Liver (tissue), 9 donors: ENCODE results near the gene RAB3GAP1. TPM values are rescaled to one million over a fixed set of nuclear protein-coding genes. Genes with fewer than 3 reads are reported as not detected.
"Not testable (repeated sequence)": the region's sequence is repeated elsewhere in the genome, so short reads cannot be mapped to it uniquely, and the experiment has no call there.

ENCODE experiments used
- DNase-seq: peaks from one replicate; pipeline ENCODE4 v3.0.0-alpha.2; 2017; ENCODE audit warnings: low spot score
- H3K27ac ChIP-seq, 2 donors: one replicate each; pipeline ENCODE4 v1.7.0; 2013; ENCODE audit warnings: inconsistent platforms in 2 of 2, low read length in 2 of 2, control low read depth in 1 of 2, low read depth in 1 of 2, mild to moderate bottlenecking in 1 of 2
- H3K27me3 ChIP-seq, 4 donors: one replicate each; pipeline versions ENCODE4 v1.6.1 to v1.7.0; 2013; ENCODE audit warnings: low read length in 3 of 4, inconsistent platforms in 1 of 4, mild to moderate bottlenecking in 1 of 4, moderate library complexity in 1 of 4; ENCODE audit not compliant: control insufficient read depth in 4 of 4, insufficient read depth in 4 of 4
- H3K36me3 ChIP-seq, 4 donors: one replicate each; pipeline versions ENCODE4 v1.6.1 to v1.7.0; 2013; ENCODE audit warnings: low read length in 3 of 4, mild to moderate bottlenecking in 3 of 4, low read depth in 1 of 4, moderate library complexity in 1 of 4; ENCODE audit not compliant: control insufficient read depth in 4 of 4, insufficient read depth in 3 of 4
- H3K4me1 ChIP-seq, 4 donors: one replicate each; pipeline versions ENCODE4 v1.6.1 to v1.7.0; 2013; ENCODE audit warnings: low read length in 3 of 4, mild to moderate bottlenecking in 3 of 4, moderate library complexity in 1 of 4; ENCODE audit not compliant: control insufficient read depth in 4 of 4, insufficient read depth in 4 of 4
- H3K4me3 ChIP-seq, 3 donors: one replicate each; pipeline versions ENCODE4 v1.6.1 to v1.7.0; 2013; ENCODE audit warnings: low read length in 3 of 3, control low read depth in 1 of 3, low read depth in 1 of 3, mild to moderate bottlenecking in 1 of 3
- H3K9ac ChIP-seq, 2 donors: one replicate each; pipeline ENCODE4 v1.7.0; 2013; ENCODE audit warnings: low read length in 2 of 2, mild to moderate bottlenecking in 2 of 2, moderate library complexity in 2 of 2, control low read depth in 1 of 2, low read depth in 1 of 2
- H3K9me3 ChIP-seq, 4 donors: one replicate each; pipeline versions ENCODE4 v1.6.1 to v1.7.0; 2013; ENCODE audit warnings: low read length in 3 of 4; ENCODE audit not compliant: control insufficient read depth in 4 of 4
- EGR1 ChIP-seq, 2 donors: IDR thresholded peaks; 2 replicates each; pipeline ENCODE4 v1.6.1; 2016 to 2018; ENCODE audit warnings: antibody characterized with exemption in 2 of 2, low read depth in 2 of 2
- FOXA2 ChIP-seq: IDR thresholded peaks from 2 replicates; pipeline ENCODE4 v1.6.1; 2016; ENCODE audit warnings: antibody characterized with exemption
- GABPA ChIP-seq, 2 donors: IDR thresholded peaks in 1 of 2; conservative IDR thresholded peaks in 1 of 2; 2 replicates each; pipeline ENCODE4 v1.6.1; 2016; ENCODE audit warnings: antibody characterized with exemption in 2 of 2, mild to moderate bottlenecking in 1 of 2, moderate library complexity in 1 of 2
- JUND ChIP-seq, 2 donors: IDR thresholded peaks; 2 replicates each; pipeline ENCODE4 v1.6.1; 2016; ENCODE audit warnings: antibody characterized with exemption in 2 of 2
- NR2F2 ChIP-seq: IDR thresholded peaks from 2 replicates; pipeline ENCODE4 v1.6.1; 2016; ENCODE audit warnings: antibody characterized with exemption
- RXRA ChIP-seq, 2 donors: IDR thresholded peaks; 2 replicates each; pipeline ENCODE4 v1.6.1; 2017 to 2018; ENCODE audit warnings: antibody characterized with exemption in 2 of 2, mild to moderate bottlenecking in 1 of 2
- TAF1 ChIP-seq: conservative IDR thresholded peaks from 2 replicates; pipeline ENCODE4 v1.6.1; 2016; ENCODE audit warnings: antibody characterized with exemption, mild to moderate bottlenecking
- YY1 ChIP-seq: IDR thresholded peaks from 2 replicates; pipeline ENCODE4 v1.6.1; 2016; ENCODE audit warnings: antibody characterized with exemption, mild to moderate bottlenecking
- WGBS: extraction: QIAGEN DNeasy Blood & Tissue Kit; methylation state at CpG from one replicate; pipeline ENCODE4 v1.1.7; 2013; 5-methylcytosine and 5-hydroxymethylcytosine counted together
- polyA plus RNA-seq, 2 donors: library from polyadenylated mRNA; stranded (reverse) in 1 of 2; unstranded in 1 of 2; fragments of 200-250 nt in 1 of 2; fragments of >200 nt in 1 of 2; fragmentation: Nextera tagmentation in 1 of 2; extraction: Ambion mirVana in 1 of 2; gene quantifications; one replicate each; pipeline versions ENCODE4 v1.2.1 to v1.2.3, GENCODE V29; 2013 to 2015
- total RNA-seq, 2 donors: library from RNA; depleted of rRNA; stranded (reverse); fragments of >200 nt; gene quantifications; one replicate each; pipeline ENCODE4 v1.2.3, GENCODE V29; 2014
- TF ChIP-seq, protein P1 (sequence below): IDR thresholded peaks from 2 replicates; pipeline ENCODE4 v1.6.1; 2016; ENCODE audit warnings: antibody characterized with exemption
- TF ChIP-seq, protein P2 (sequence below): IDR thresholded peaks from 2 replicates; pipeline ENCODE4 v1.6.1; 2016; ENCODE audit warnings: antibody characterized with exemption, mild to moderate bottlenecking
- donor health status: healthy.
- donor health status: healthy.
- donor health status: healthy.
- donor health status: healthy.
- donor health status: healthy.

The RAB3GAP1 gene
- total and polyA plus RNA-seq, 4 donors: 8.8 to 30.0 (median 15.1) TPM

DNA sequence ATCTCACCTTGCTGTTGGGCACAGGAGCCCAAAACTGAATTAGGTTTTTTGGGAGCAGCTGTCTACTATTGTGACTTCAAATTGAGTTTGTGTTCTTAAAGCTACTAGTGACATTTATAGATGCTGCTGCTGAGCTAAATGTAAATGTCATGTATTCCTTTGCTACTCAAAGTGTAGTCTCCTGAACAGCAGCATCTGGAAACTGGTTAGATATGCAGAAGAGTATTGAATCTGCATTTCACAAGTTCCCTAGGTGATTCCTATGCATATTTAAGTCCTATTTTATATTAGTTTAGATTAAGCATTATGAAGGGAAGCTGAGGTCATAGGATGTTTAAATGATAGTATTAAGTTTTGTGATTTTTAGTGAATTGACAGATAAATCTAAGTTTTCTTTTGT, 67.5 kb downstream of the RAB3GAP1 start (continued):
- no peak for TF ChIP-seq NR2F2
- no peak for TF ChIP-seq YY1
- TF ChIP-seq JUND (IDR thresholded peaks at IDR 0.05): no peak
- no peak for TF ChIP-seq GABPA (IDR thresholded peaks at IDR 0.05 in 1 of 2, conservative IDR thresholded peaks at IDR 0.05 in 1 of 2)
- TF ChIP-seq, protein P1, sequence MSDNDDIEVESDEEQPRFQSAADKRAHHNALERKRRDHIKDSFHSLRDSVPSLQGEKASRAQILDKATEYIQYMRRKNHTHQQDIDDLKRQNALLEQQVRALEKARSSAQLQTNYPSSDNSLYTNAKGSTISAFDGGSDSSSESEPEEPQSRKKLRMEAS: no peak
- TF ChIP-seq TAF1: no peak
- TF ChIP-seq EGR1 (IDR thresholded peaks at IDR 0.05; ENCODE audit: low read depth in 2 of 2): no peak

DNA sequence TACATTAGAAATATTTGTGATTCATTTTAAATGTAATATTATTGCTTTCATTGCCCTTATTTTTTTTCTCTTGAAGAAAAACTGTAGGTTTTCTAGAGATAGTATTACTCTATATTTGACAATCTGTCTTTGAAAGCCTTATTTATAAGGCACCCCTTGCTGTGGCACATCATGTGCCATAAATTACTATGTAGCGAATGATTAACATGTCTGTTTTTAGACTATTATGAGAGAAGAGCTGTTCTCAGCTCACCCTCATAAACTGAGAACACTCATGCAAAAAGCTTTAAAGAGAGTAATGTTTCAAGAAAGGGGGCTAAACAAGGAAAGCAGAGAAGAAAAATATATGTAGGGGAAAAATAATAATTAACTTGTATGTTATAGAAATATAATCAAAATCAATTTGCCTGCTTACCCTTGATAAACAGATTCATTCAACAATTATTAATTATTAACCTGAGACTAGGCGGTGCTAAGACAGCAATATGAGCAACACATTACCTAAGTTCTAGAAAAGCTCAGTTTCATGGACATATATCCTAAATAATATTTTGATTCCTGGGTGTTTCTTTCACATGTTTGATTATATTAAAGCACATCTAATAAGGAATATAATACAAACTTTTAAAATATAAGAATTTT, 69.0 kb downstream of the RAB3GAP1 start:
- no peak for DNase-seq
- Histone ChIP-seq H3K4me3 (no peak overlapping the region), H3K4me1 (no peaks in the 10 kb centered on the region), H3K27me3 (no peaks in the 10 kb centered on the region), H3K36me3 (peaks cover 0 to 15% (median 5%) of the 10 kb centered on the region in 4 donors), H3K9ac (no peak overlapping the region), H3K9me3 (no peaks in the 10 kb centered on the region), H3K27ac (no peak overlapping the region)
- TF ChIP-seq GABPA (IDR thresholded peaks at IDR 0.05 in 1 of 2, conservative IDR thresholded peaks at IDR 0.05 in 1 of 2): peak in 1 of 2 donors; percentile 18
- no peak for TF ChIP-seq YY1
- TF ChIP-seq, protein P2, sequence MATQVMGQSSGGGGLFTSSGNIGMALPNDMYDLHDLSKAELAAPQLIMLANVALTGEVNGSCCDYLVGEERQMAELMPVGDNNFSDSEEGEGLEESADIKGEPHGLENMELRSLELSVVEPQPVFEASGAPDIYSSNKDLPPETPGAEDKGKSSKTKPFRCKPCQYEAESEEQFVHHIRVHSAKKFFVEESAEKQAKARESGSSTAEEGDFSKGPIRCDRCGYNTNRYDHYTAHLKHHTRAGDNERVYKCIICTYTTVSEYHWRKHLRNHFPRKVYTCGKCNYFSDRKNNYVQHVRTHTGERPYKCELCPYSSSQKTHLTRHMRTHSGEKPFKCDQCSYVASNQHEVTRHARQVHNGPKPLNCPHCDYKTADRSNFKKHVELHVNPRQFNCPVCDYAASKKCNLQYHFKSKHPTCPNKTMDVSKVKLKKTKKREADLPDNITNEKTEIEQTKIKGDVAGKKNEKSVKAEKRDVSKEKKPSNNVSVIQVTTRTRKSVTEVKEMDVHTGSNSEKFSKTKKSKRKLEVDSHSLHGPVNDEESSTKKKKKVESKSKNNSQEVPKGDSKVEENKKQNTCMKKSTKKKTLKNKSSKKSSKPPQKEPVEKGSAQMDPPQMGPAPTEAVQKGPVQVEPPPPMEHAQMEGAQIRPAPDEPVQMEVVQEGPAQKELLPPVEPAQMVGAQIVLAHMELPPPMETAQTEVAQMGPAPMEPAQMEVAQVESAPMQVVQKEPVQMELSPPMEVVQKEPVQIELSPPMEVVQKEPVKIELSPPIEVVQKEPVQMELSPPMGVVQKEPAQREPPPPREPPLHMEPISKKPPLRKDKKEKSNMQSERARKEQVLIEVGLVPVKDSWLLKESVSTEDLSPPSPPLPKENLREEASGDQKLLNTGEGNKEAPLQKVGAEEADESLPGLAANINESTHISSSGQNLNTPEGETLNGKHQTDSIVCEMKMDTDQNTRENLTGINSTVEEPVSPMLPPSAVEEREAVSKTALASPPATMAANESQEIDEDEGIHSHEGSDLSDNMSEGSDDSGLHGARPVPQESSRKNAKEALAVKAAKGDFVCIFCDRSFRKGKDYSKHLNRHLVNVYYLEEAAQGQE: no peak
- no peak for TF ChIP-seq RXRA (IDR thresholded peaks at IDR 0.05)
- TF ChIP-seq EGR1 (IDR thresholded peaks at IDR 0.05; ENCODE audit: low read depth in 2 of 2): no peak
- no peak for TF ChIP-seq FOXA2
- WGBS: 68% methylated on average over 2 of the region's 2 CpGs

DNA sequence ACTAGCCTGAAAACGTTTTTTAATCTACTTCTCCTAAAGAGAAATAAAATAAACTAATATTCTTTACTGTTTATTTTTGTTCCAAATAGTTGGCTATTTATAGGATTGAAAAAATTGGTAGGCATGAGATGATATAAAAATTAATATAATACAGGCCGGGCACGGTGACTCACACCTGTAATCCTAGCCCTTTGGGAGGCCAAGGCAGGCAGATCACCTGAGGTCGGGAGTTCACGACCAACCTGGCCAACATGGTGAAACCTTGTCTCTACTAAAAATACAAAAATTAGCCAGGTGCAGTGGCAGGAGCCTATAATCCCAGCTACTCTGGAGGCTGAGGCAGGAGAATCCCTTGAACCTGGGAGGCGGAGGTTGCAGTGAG, 69.6 kb downstream of the RAB3GAP1 start:
- H3K4me1 ChIP-seq, H3K27me3 ChIP-seq, H3K9ac ChIP-seq, H3K27ac ChIP-seq, H3K4me3 ChIP-seq, H3K9me3 ChIP-seq, DNase-seq: not testable (repeated sequence)
- peaks cover 3 to 19% (median 8%) of the 10 kb centered on the region in 4 donors for H3K36me3 ChIP-seq
- whole genome bisulfite sequencing: 94% methylated on average over 6 of the region's 6 CpGs
